Panc1 (cell line): ENCODE measurements around the gene CDCA8. TPM values are rescaled to one million over a fixed set of nuclear protein-coding genes. Genes with fewer than 3 reads are reported as not detected.

Experiments used
- ATAC-seq: fragments of 200-7000 bp; cut with Tn5 transposase; 2 replicates; pipeline ENCODE4 v1.9.1; 2020; ENCODE audit warnings: mild to moderate bottlenecking, moderate library complexity
- BruUV-seq: library from RNA; stranded (reverse); fragments of 400-500 nt; replicated peaks from 2 replicates; lab custom pipeline; 2021; lab: Mats Ljungman, UMichigan
- CTCF ChIA-PET: fragments of 300-600 bp; sonication (Branson Sonifier 250); formaldehyde crosslinking; loops from one replicate; lab custom pipeline; 2022; ENCODE audit warnings: antibody characterized with exemption; lab: Charles Lee
- POLR2A ChIA-PET: fragments of 300-600 bp; sonication (Branson Sonifier 250); formaldehyde crosslinking; loops from one replicate; lab custom pipeline; 2022; ENCODE audit warnings: antibody characterized with exemption; lab: Charles Lee
- DNase-seq: peaks from one replicate; pipeline ENCODE4 v3.0.0-alpha.2; 2010; ENCODE audit warnings: low read depth, low spot score
- H3K27ac ChIP-seq: 2 replicates; pipeline ENCODE4 v1.5.1; 2011; ENCODE audit warnings: mild to moderate bottlenecking, low read length, inconsistent platforms
- H3K27me3 ChIP-seq: fragments of 200-500 bp; sonication (Bioruptor generic); 2 replicates; pipeline ENCODE4 v1.6.0; 2014; ENCODE audit warnings: low read length, inconsistent platforms; ENCODE audit not compliant: control insufficient read depth, insufficient read depth
- H3K36me3 ChIP-seq: fragments of 200-500 bp; sonication (Bioruptor generic); 2 replicates; pipeline ENCODE4 v1.5.1; 2014; ENCODE audit warnings: inconsistent platforms, mild to moderate bottlenecking, low read length, moderate library complexity; ENCODE audit not compliant: control insufficient read depth, insufficient read depth
- H3K4me1 ChIP-seq: 2 replicates; pipeline ENCODE4 v1.5.1; 2011; ENCODE audit warnings: inconsistent platforms, mild to moderate bottlenecking, low read length, moderate library complexity; ENCODE audit not compliant: control insufficient read depth, insufficient read depth
- H3K4me3 ChIP-seq, 2 experiments: 2 replicates each; pipeline ENCODE4 v1.5.1; 2011 to 2012; ENCODE audit warnings: low read depth in 2 of 2, low read length in 2 of 2, mild to moderate bottlenecking in 2 of 2, inconsistent platforms in 1 of 2, moderate library complexity in 1 of 2
- H3K9me3 ChIP-seq: fragments of 200-500 bp; sonication (Bioruptor generic); 2 replicates; pipeline ENCODE4 v1.5.1; 2014; ENCODE audit warnings: low read depth, mild to moderate bottlenecking, inconsistent platforms, low read length, moderate library complexity; ENCODE audit not compliant: control insufficient read depth, insufficient read depth
- POLR2AphosphoS5 ChIP-seq: IDR thresholded peaks from 2 replicates; pipeline ENCODE4 v1.6.1; 2012; ENCODE audit warnings: mild to moderate bottlenecking, low read depth, low read length, moderate library complexity
- SIN3A ChIP-seq: IDR thresholded peaks from 2 replicates; pipeline ENCODE4 v1.6.1; 2012; ENCODE audit warnings: low read depth, mild to moderate bottlenecking, low read length, moderate library complexity, borderline replicate concordance; ENCODE audit not compliant: insufficient read depth
- TCF7L2 ChIP-seq: IDR thresholded peaks from 2 replicates; pipeline ENCODE4 v1.6.1; 2011; ENCODE audit warnings: mild to moderate bottlenecking, low read depth, low read length, inconsistent platforms
- in situ Hi-C: cut with HindIII; loops from 2 replicates; pipeline ENCODE4 v1.10.0; 2016; ENCODE audit warnings: low sequenced_read_pairs, low pct_unique_long_range_greater_than_20kb
- intact Hi-C: fragments of 100-400 bp; cut with micrococcal nuclease; formaldehyde crosslinking; loops from one replicate; pipeline ENCODE4 v1.10.0; 2022; ENCODE audit not compliant: unreplicated experiment
- total RNA-seq: library from RNA; stranded (reverse); gene quantifications from one replicate; pipeline ENCODE4 v1.2.1, GENCODE V29; 2021; ENCODE audit not compliant: unreplicated experiment
- TF ChIP-seq, protein P1 (sequence below), 2 experiments: IDR thresholded peaks; 2 replicates each; pipeline ENCODE4 v1.6.1; 2011 to 2012; ENCODE audit warnings: low read depth in 2 of 2, control low read depth in 1 of 2, low read length in 1 of 2, mild to moderate bottlenecking in 1 of 2, moderate library complexity in 1 of 2; ENCODE audit not compliant: insufficient read depth in 1 of 2
- TF ChIP-seq, protein P2 (sequence below): fragments of 450-650 bp; IDR thresholded peaks from 2 replicates; pipeline ENCODE4 v1.5.1; 2017; ENCODE audit warnings: mild to moderate bottlenecking

Gene CDCA8
- total RNA-seq, 1 experiment from 2014 or later, result 56.5 TPM

DNA sequence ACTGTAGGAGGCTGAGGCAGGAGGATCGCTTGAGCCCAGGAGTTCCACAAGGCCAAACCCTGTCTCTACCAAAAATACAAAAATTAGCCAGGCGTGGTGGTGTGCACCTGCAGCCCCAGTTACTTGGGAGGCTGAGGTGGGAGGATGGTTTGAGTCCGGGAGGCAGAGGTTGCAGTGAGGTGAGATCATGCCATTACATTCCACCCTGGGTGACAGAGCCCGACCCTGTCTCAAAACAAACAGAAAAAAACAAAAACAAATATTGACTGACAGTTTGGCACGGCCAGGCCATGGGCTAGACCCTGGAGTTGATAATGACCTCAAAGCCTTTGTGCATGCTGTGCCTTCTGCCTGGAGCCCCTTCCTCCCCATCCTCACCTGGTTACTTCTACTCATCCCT, 38.4 kb upstream of the CDCA8 start:
- intact Hi-C loops, result no loop called here
- ChIA-PET CTCF (no interaction called here), POLR2A (no interaction called here)

DNA sequence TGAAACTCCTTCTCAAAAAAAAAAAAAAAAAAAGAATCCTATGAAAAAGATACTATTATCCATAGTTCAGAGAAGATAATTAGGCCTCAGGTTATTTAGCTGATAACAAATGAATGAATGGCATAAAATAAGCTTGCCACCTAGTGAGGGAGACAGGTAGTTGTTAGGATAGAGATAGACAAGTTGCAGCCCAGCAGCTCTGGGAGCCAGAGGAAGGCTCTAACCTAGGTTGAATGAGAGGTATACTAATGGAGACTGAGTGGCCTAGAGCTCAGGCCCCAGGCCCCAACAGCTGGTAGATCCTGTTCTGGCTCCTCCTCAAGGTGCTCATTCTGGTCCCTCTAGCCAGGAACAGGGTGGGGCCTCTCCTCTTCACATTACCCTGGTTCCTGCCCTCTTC, 37.0 kb upstream of the CDCA8 start:
- ChIA-PET CTCF (interaction anchor here (0.6 to 1.0 kb wide), 6 partner anchors 35 to 268 kb away, joined by 3 to 7 read pairs (median 5); no protein-coding TSS in a partner anchor), POLR2A (interaction anchor here (0.7 kb wide), 1 partner anchor 296 kb away, joined by 8 read pairs; no protein-coding TSS in a partner anchor)
- Histone ChIP-seq H3K27ac (no peak overlapping the region), H3K4me3 (no peak overlapping the region), H3K27me3 (no peaks in the 10 kb centered on the region), H3K9me3 (no peaks in the 10 kb centered on the region), H3K4me1 (no peaks in the 10 kb centered on the region), H3K36me3 (no peaks in the 10 kb centered on the region)
- no TSS peak for BruUV-seq
- in situ Hi-C loops, result no loop called here
- intact Hi-C loops, result no loop called here
- TF ChIP-seq SIN3A, result no peak
- TF ChIP-seq, protein P1, sequence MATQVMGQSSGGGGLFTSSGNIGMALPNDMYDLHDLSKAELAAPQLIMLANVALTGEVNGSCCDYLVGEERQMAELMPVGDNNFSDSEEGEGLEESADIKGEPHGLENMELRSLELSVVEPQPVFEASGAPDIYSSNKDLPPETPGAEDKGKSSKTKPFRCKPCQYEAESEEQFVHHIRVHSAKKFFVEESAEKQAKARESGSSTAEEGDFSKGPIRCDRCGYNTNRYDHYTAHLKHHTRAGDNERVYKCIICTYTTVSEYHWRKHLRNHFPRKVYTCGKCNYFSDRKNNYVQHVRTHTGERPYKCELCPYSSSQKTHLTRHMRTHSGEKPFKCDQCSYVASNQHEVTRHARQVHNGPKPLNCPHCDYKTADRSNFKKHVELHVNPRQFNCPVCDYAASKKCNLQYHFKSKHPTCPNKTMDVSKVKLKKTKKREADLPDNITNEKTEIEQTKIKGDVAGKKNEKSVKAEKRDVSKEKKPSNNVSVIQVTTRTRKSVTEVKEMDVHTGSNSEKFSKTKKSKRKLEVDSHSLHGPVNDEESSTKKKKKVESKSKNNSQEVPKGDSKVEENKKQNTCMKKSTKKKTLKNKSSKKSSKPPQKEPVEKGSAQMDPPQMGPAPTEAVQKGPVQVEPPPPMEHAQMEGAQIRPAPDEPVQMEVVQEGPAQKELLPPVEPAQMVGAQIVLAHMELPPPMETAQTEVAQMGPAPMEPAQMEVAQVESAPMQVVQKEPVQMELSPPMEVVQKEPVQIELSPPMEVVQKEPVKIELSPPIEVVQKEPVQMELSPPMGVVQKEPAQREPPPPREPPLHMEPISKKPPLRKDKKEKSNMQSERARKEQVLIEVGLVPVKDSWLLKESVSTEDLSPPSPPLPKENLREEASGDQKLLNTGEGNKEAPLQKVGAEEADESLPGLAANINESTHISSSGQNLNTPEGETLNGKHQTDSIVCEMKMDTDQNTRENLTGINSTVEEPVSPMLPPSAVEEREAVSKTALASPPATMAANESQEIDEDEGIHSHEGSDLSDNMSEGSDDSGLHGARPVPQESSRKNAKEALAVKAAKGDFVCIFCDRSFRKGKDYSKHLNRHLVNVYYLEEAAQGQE (IDR thresholded peaks at IDR 0.05; ENCODE audit: insufficient read depth in 1 of 2, low read depth in 2 of 2, low read length in 1 of 2), result no peak
- ATAC-seq (peak; percentile 49; the same call in 1 of the 2 replicates), DNase-seq (no peak)

More for the DNA sequence above, 38.4 kb upstream of the CDCA8 start:
- Histone ChIP-seq H3K36me3 (no peaks in the 10 kb centered on the region), H3K27ac (no peak overlapping the region), H3K4me3 (no peak overlapping the region), H3K4me1 (no peaks in the 10 kb centered on the region), H3K27me3 (no peaks in the 10 kb centered on the region), H3K9me3 (no peaks in the 10 kb centered on the region)
- no peak for DNase-seq
- ATAC-seq, result no peak
- in situ Hi-C loops, result no loop called here
- TF ChIP-seq SIN3A, result no peak
- TF ChIP-seq, protein P1 (IDR thresholded peaks at IDR 0.05; ENCODE audit: insufficient read depth in 1 of 2, low read depth in 2 of 2, low read length in 1 of 2), result no peak
- TF ChIP-seq, protein P2, sequence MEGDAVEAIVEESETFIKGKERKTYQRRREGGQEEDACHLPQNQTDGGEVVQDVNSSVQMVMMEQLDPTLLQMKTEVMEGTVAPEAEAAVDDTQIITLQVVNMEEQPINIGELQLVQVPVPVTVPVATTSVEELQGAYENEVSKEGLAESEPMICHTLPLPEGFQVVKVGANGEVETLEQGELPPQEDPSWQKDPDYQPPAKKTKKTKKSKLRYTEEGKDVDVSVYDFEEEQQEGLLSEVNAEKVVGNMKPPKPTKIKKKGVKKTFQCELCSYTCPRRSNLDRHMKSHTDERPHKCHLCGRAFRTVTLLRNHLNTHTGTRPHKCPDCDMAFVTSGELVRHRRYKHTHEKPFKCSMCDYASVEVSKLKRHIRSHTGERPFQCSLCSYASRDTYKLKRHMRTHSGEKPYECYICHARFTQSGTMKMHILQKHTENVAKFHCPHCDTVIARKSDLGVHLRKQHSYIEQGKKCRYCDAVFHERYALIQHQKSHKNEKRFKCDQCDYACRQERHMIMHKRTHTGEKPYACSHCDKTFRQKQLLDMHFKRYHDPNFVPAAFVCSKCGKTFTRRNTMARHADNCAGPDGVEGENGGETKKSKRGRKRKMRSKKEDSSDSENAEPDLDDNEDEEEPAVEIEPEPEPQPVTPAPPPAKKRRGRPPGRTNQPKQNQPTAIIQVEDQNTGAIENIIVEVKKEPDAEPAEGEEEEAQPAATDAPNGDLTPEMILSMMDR, result no peak
- no peak for TF ChIP-seq POLR2AphosphoS5
- no peak for TF ChIP-seq TCF7L2
- no TSS peak for BruUV-seq
